ENCODE measurements around the gene SND1.

- TF ChIP-seq EZH2 (optimal IDR thresholded peaks at IDR 0.05; ENCODE audit: low read depth, low read length) (no peak), EZH2phosphoT487 (IDR thresholded peaks at IDR 0.05; ENCODE audit: low read length) (no peak)
- TF ChIP-seq, protein P1, sequence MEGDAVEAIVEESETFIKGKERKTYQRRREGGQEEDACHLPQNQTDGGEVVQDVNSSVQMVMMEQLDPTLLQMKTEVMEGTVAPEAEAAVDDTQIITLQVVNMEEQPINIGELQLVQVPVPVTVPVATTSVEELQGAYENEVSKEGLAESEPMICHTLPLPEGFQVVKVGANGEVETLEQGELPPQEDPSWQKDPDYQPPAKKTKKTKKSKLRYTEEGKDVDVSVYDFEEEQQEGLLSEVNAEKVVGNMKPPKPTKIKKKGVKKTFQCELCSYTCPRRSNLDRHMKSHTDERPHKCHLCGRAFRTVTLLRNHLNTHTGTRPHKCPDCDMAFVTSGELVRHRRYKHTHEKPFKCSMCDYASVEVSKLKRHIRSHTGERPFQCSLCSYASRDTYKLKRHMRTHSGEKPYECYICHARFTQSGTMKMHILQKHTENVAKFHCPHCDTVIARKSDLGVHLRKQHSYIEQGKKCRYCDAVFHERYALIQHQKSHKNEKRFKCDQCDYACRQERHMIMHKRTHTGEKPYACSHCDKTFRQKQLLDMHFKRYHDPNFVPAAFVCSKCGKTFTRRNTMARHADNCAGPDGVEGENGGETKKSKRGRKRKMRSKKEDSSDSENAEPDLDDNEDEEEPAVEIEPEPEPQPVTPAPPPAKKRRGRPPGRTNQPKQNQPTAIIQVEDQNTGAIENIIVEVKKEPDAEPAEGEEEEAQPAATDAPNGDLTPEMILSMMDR (IDR thresholded peaks at IDR 0.05; ENCODE audit: low read length) = no peak
Observed at GRCh38 chr7:128102490-128103291, 450.7 kb downstream of the SND1 start.

Data from MM.1S (cell line).